MM.1S (cell line): Measurements from ENCODE around the gene KCNH8.
A peak's percentile ranks its signal among the peaks of the same experiment; 100 is the strongest.

Experiments
- DNase-seq: peaks from one replicate; pipeline ENCODE4 v3.0.0-alpha.2; 2015
- H2AFZ ChIP-seq: fragments of 300-600 bp; sonication (generic); 2 replicates; pipeline ENCODE4 v1.6.0; 2016; ENCODE audit warnings: antibody characterized with exemption, low read length
- H3F3A ChIP-seq: fragments of 300-600 bp; sonication (generic); 2 replicates; pipeline ENCODE4 v1.6.1; 2016; ENCODE audit warnings: mild to moderate bottlenecking, antibody characterized with exemption, low read length, moderate library complexity, mixed read lengths; ENCODE audit not compliant: insufficient read depth
- H3K27ac ChIP-seq: fragments of 300-600 bp; sonication (generic); 2 replicates; pipeline ENCODE4 v1.5.1; 2016; ENCODE audit warnings: mild to moderate bottlenecking, low read length
- H3K27me3 ChIP-seq: fragments of 300-600 bp; sonication (generic); replicated peaks from 2 replicates; pipeline ENCODE4 v1.6.0; 2016; ENCODE audit warnings: low read length; ENCODE audit not compliant: insufficient read depth
- H3K36me3 ChIP-seq: fragments of 300-600 bp; sonication (generic); replicated peaks from 2 replicates; pipeline ENCODE4 v1.6.1; 2016; ENCODE audit warnings: mild to moderate bottlenecking, low read length, mixed read lengths; ENCODE audit not compliant: insufficient read depth
- H3K4me1 ChIP-seq: fragments of 300-600 bp; sonication (generic); 2 replicates; pipeline ENCODE4 v1.6.1; 2016; ENCODE audit warnings: low read length, mixed read lengths
- H3K4me2 ChIP-seq: fragments of 300-600 bp; sonication (generic); 2 replicates; pipeline ENCODE4 v1.6.0; 2016; ENCODE audit warnings: low read depth, low read length
- H3K4me3 ChIP-seq: fragments of 300-600 bp; sonication (generic); 2 replicates; pipeline ENCODE4 v1.5.1; 2016; ENCODE audit warnings: low read length, mixed read lengths
- H3K79me2 ChIP-seq: fragments of 300-600 bp; sonication (generic); 2 replicates; pipeline ENCODE4 v1.6.1; 2016; ENCODE audit warnings: mixed run types, low read length, mixed read lengths
- H3K9ac ChIP-seq: fragments of 300-600 bp; sonication (generic); 2 replicates; pipeline ENCODE4 v1.6.1; 2016; ENCODE audit warnings: low read length, mixed read lengths
- H3K9me2 ChIP-seq: fragments of 300-600 bp; sonication (generic); replicated peaks from 2 replicates; pipeline ENCODE4 v1.6.1; 2016; ENCODE audit warnings: mild to moderate bottlenecking, low read length, mixed read lengths; ENCODE audit not compliant: insufficient read depth
- H3K9me3 ChIP-seq: fragments of 300-600 bp; sonication (generic); replicated peaks from 2 replicates; pipeline ENCODE4 v1.6.1; 2016; ENCODE audit warnings: mild to moderate bottlenecking, low read length, mixed read lengths; ENCODE audit not compliant: insufficient read depth
- H4K20me1 ChIP-seq: fragments of 300-600 bp; sonication (generic); 2 replicates; pipeline ENCODE4 v1.6.1; 2016; ENCODE audit warnings: mild to moderate bottlenecking, low read length, moderate library complexity, mixed read lengths; ENCODE audit not compliant: insufficient read depth
- EZH2 ChIP-seq: fragments of 300-600 bp; sonication (generic); optimal IDR thresholded peaks from 2 replicates; pipeline ENCODE3; 2017; ENCODE audit warnings: low read depth, mild to moderate bottlenecking, antibody characterized with exemption, low read length, mixed read lengths
- EZH2phosphoT487 ChIP-seq: fragments of 300-600 bp; sonication (generic); IDR thresholded peaks from 2 replicates; pipeline ENCODE4 v1.6.1; 2018; ENCODE audit warnings: antibody characterized with exemption, low read length
- TF ChIP-seq, protein P1 (sequence below): fragments of 300-600 bp; sonication (generic); IDR thresholded peaks from 2 replicates; pipeline ENCODE4 v1.5.1; 2016; ENCODE audit warnings: antibody characterized with exemption, low read length, mixed read lengths

KCNH8 gene

GRCh38 chr3:19399836-19400235 lies 251.5 kb downstream of the KCNH8 start:
- no peak for TF ChIP-seq EZH2phosphoT487
- H4K20me1 ChIP-seq = no peaks in the 10 kb centered on the region
- no peak for DNase-seq
- no peak overlapping the region for H3K9ac ChIP-seq
- H3K9me2 ChIP-seq = no peaks in the 10 kb centered on the region
- no peak overlapping the region for H3K4me2 ChIP-seq
- no peaks in the 10 kb centered on the region for H3F3A ChIP-seq
- no peaks in the 10 kb centered on the region for H3K79me2 ChIP-seq
- H3K27ac ChIP-seq = no peak overlapping the region
- no peaks in the 10 kb centered on the region for H3K9me3 ChIP-seq
- H3K4me3 ChIP-seq = no peak overlapping the region
- no peaks in the 10 kb centered on the region for H3K27me3 ChIP-seq
- H3K36me3 ChIP-seq = no peaks in the 10 kb centered on the region
- H2AFZ ChIP-seq = no peak overlapping the region
- no peaks in the 10 kb centered on the region for H3K4me1 ChIP-seq

DNA sequence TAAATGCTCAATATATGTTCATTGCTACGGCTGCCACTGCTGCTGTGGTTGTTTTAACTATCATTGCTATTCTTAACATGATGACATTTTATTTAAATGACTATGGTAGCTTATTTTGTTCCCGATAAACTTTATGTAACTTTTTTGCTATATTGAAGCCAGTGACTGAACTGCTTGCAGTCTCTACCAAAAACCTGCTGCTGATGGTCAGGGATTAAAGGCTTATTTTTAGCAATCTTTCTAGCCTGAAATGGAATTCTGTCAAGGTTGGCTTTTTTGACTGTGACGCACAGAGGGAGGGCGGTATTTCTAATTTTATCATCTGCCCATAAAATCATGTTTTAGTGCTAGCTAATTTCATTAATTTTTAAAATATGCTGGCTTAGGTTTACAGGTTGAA lies 271.8 kb downstream of the KCNH8 start:
- H3K4me1 ChIP-seq = no peaks in the 10 kb centered on the region
- H3K4me2 ChIP-seq = no peak overlapping the region
- no peaks in the 10 kb centered on the region for H3K27me3 ChIP-seq
- no peaks in the 10 kb centered on the region for H3K79me2 ChIP-seq
- H4K20me1 ChIP-seq = no peaks in the 10 kb centered on the region
- H2AFZ ChIP-seq = no peak overlapping the region
- H3K9me2 ChIP-seq = no peaks in the 10 kb centered on the region
- H3K27ac ChIP-seq = no peak overlapping the region
- no peak overlapping the region for H3K9ac ChIP-seq
- no peaks in the 10 kb centered on the region for H3K9me3 ChIP-seq
- no peaks in the 10 kb centered on the region for H3K36me3 ChIP-seq
- H3F3A ChIP-seq = no peaks in the 10 kb centered on the region
- TF ChIP-seq EZH2phosphoT487 = no peak
- TF ChIP-seq EZH2 = no peak
- TF ChIP-seq, protein P1, sequence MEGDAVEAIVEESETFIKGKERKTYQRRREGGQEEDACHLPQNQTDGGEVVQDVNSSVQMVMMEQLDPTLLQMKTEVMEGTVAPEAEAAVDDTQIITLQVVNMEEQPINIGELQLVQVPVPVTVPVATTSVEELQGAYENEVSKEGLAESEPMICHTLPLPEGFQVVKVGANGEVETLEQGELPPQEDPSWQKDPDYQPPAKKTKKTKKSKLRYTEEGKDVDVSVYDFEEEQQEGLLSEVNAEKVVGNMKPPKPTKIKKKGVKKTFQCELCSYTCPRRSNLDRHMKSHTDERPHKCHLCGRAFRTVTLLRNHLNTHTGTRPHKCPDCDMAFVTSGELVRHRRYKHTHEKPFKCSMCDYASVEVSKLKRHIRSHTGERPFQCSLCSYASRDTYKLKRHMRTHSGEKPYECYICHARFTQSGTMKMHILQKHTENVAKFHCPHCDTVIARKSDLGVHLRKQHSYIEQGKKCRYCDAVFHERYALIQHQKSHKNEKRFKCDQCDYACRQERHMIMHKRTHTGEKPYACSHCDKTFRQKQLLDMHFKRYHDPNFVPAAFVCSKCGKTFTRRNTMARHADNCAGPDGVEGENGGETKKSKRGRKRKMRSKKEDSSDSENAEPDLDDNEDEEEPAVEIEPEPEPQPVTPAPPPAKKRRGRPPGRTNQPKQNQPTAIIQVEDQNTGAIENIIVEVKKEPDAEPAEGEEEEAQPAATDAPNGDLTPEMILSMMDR = no peak
- DNase-seq = no peak
- no peak overlapping the region for H3K4me3 ChIP-seq

- Histone ChIP-seq H3K36me3 (no peaks in the 10 kb centered on the region), H3F3A (no peaks in the 10 kb centered on the region), H3K9me2 (no peaks in the 10 kb centered on the region), H3K4me1 (0 out of 2 replicates have a peak, but pooled peaks cover 5% of the 10 kb centered on the region), H3K27me3 (no peaks in the 10 kb centered on the region), H2AFZ (no peak overlapping the region), H3K9me3 (no peaks in the 10 kb centered on the region), H3K27ac (no peak overlapping the region), H3K9ac (no peak overlapping the region), H4K20me1 (no peaks in the 10 kb centered on the region), H3K4me2 (no peak overlapping the region), H3K79me2 (no peaks in the 10 kb centered on the region), H3K4me3 (no peak overlapping the region)
- no peak for DNase-seq
- TF ChIP-seq EZH2phosphoT487 = no peak
- TF ChIP-seq, protein P1 = no peak
- no peak for TF ChIP-seq EZH2
These were observed 277.5 kb downstream of the KCNH8 start for GRCh38 chr3:19425825-19426224.

DNA sequence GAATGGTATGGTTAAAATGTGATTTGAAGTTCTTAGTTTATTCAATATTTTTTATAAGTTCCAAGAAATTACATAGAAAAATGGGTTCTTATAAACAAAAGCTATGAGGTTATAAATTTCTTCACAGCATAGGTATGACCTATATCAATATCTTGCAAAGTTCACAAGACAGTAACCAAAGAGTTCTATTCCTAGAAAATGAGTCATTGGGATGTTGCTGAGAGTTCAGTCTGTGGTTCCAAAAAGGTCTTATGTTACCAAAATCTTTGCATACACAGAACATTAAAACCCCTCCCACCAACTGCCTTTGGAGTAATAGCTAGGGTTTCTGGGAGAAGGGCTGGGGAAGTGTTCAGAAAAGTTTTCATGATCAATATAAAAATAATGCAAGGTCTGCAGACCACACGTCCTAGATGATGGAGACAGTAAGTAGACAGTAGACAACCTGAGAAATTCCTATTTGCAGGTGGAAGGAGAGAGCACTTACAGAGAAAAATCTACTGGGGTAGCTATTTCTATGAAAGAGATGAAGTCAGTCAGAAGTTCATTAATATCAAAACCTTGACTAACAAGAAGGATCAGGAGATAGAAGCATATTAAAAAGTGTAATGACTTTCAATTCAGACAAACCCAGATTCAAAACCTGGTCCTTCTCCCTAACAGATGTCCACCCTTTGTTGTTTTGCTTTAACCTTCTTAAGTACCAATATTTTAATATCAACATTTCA lies 279.3 kb downstream of the KCNH8 start:
- Histone ChIP-seq H3K4me1 (0 out of 2 replicates have a peak, but pooled peaks cover 5% of the 10 kb centered on the region), H3K79me2 (no peaks in the 10 kb centered on the region), H3K9me3 (no peaks in the 10 kb centered on the region), H3K27me3 (no peaks in the 10 kb centered on the region), H3K36me3 (no peaks in the 10 kb centered on the region), H3K9me2 (no peaks in the 10 kb centered on the region), H3K4me2 (no peak overlapping the region), H3F3A (no peaks in the 10 kb centered on the region), H4K20me1 (no peaks in the 10 kb centered on the region), H3K27ac (no peak overlapping the region), H2AFZ (no peak overlapping the region), H3K9ac (no peak overlapping the region), H3K4me3 (no peak overlapping the region)
- peak; percentile 20 for DNase-seq
- TF ChIP-seq EZH2phosphoT487 (no peak), EZH2 (no peak)
- TF ChIP-seq, protein P1 = no peak
